ENCODE results near the gene VTCN1.

Gene VTCN1

DNA sequence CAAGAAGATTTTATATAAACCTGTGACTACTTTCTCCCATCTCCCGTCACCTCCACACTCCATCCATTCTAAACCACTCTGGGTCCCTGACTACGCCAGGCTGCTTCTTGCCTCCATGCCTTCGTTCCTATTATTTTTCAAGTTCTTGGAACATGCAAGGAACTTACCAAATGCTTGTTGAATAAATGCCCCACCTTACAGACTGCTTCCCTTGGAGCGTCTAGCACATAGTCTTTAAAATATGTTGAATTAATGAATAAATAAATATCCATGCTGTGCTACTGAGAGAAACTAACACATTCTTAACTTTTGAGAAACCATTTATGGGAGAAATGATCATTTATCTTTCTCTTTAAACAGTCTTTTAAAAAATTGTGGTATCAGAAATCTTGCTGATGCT is 27.6 kb downstream of the VTCN1 start:
- Histone ChIP-seq H3K36me3 (ENCODE audit: control insufficient read depth, insufficient read depth, low read length) (no peaks in the 10 kb centered on the region), H3K4me3 (ENCODE audit: insufficient read depth, low read depth, low read length) (no peak overlapping the region), H3K27me3 (ENCODE audit: control insufficient read depth, insufficient read depth, low read length, poor library complexity, severe bottlenecking) (no peaks in the 10 kb centered on the region), H3K27ac (ENCODE audit: insufficient read depth, low read depth, low read length, poor library complexity, severe bottlenecking) (no peak overlapping the region), H3K4me1 (ENCODE audit: control insufficient read depth, insufficient read depth, low read length) (peaks cover 27% of the 10 kb centered on the region), H3K9me3 (ENCODE audit: control insufficient read depth, low read length) (no peaks in the 10 kb centered on the region)
- 96% methylated on average over 3 of the region's 4 CpGs for WGBS, 2 experiments

DNA sequence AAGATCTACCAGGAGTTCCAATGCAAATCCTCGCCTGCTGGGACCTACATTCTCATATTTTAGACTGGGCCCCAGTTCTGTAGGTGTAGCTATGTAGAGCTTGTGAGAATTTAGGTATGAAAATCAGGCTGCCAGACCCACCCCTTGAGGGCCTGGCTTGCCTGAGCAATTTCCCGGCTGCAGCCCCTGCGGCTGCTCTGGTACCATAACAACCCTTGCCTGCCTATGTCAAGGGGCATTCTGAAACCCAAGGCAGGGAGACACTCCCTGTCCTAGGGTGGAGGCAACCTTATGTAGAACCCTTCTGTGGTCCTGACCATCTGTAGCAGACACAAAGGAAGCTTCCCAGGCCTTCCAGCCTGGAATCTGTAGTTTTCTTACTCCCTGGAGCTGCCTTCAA is 28.4 kb downstream of the VTCN1 start:
- Histone ChIP-seq H3K36me3 (ENCODE audit: control insufficient read depth, insufficient read depth, low read length) (no peaks in the 10 kb centered on the region), H3K27ac (ENCODE audit: insufficient read depth, low read depth, low read length, poor library complexity, severe bottlenecking) (no peak overlapping the region), H3K9me3 (ENCODE audit: control insufficient read depth, low read length) (no peaks in the 10 kb centered on the region), H3K27me3 (ENCODE audit: control insufficient read depth, insufficient read depth, low read length, poor library complexity, severe bottlenecking) (no peaks in the 10 kb centered on the region), H3K4me3 (ENCODE audit: insufficient read depth, low read depth, low read length) (no peak overlapping the region), H3K4me1 (ENCODE audit: control insufficient read depth, insufficient read depth, low read length) (peaks cover 27% of the 10 kb centered on the region)
- 94% methylated on average over 3 of the region's 3 CpGs for WGBS, 2 experiments

DNA sequence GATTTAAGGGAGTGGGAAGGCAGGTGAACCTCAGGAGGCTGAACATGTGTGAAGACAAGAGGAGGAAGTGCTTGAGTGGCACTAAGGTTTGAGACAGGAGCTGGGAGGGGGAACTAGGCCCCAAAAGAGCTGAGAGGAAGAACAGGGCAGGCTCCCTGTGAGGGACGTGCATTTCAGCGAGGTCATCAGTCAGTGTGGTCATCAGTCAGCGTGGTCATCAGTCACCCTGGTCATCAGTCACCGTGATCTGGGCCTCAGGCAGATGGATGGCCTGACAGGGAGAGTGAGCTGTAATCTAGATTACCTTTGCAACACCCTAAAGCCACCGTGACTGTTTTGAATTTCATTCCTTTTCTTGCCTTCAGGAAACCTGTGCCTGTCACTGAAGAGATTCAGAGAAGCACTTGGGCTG is 29.1 kb downstream of the VTCN1 start:
- Histone ChIP-seq H3K27me3 (ENCODE audit: control insufficient read depth, insufficient read depth, low read length, poor library complexity, severe bottlenecking) (no peaks in the 10 kb centered on the region), H3K4me3 (ENCODE audit: insufficient read depth, low read depth, low read length) (no peak overlapping the region), H3K36me3 (ENCODE audit: control insufficient read depth, insufficient read depth, low read length) (no peaks in the 10 kb centered on the region), H3K9me3 (ENCODE audit: control insufficient read depth, low read length) (no peaks in the 10 kb centered on the region), H3K4me1 (ENCODE audit: control insufficient read depth, insufficient read depth, low read length) (peaks cover 27% of the 10 kb centered on the region), H3K27ac (ENCODE audit: insufficient read depth, low read depth, low read length, poor library complexity, severe bottlenecking) (no peak overlapping the region)
- 77 to 78% methylated on average over 5 of the region's 5 CpGs for WGBS, 2 experiments

DNA sequence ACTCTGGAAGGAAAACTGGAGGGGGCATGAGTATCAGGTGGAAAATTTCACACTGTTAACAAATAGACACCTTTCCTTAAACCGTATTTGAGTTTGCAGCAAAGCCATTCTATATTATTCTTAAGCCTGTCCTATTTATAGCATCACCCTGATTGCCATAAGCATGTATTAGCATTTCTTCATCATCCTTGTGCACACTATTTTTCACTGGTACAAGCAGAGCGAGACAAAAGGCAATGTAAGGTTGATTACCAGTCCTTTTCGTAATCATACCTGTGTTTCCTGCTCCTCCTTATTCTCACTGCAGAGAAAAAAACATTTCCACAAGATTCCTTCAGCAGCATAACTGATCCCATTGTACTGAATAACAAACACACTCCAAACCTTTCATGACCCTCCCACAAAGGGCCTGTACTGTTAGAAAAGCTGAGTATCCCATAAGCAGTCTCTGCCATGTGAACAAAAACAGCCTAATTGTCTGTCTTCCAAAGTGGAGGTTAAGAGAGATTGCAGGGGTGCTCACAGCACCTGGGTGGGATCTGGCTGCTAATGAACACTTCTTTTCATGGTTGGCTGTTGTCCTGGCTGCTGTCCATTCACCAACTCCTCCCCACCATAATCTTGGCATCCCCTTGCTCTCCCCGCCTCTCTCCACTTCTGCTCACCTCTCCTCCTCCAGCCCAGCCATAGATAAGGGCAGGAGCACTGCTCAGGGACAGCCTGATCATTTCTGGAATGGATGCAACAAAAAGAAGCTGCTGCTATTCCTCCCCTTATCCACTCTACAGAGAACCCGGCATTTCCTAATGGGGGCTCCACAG is 30.4 kb downstream of the VTCN1 start:
- Histone ChIP-seq H3K4me1 (ENCODE audit: control insufficient read depth, insufficient read depth, low read length) (peaks cover 27% of the 10 kb centered on the region), H3K27me3 (ENCODE audit: control insufficient read depth, insufficient read depth, low read length, poor library complexity, severe bottlenecking) (no peaks in the 10 kb centered on the region), H3K9me3 (ENCODE audit: control insufficient read depth, low read length) (no peaks in the 10 kb centered on the region), H3K36me3 (ENCODE audit: control insufficient read depth, insufficient read depth, low read length) (no peaks in the 10 kb centered on the region), H3K27ac (ENCODE audit: insufficient read depth, low read depth, low read length, poor library complexity, severe bottlenecking) (no peak overlapping the region), H3K4me3 (ENCODE audit: insufficient read depth, low read depth, low read length) (no peak overlapping the region)
- 90 to 92% methylated on average over 5 of the region's 5 CpGs for WGBS, 2 experiments

DNA sequence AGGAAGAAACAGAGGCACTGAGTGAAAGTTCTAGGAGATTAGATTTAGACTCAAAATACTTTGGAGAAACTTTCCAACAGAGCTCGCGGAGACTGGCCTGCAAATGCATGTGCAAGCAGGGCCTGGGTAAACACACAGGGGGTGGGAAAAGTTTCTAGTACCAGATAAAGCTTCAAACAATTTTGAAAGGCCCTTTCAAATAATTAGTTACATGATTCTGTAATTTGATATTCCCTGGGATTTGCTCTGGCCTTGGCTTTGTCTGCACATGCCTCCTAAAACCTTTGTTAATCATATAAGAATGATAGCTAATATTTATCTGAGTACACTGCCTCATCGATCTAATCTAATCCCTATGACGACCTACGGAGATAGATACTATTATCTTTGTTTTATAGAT is 31.3 kb downstream of the VTCN1 start:
- no peaks in the 10 kb centered on the region for H3K36me3 ChIP-seq (ENCODE audit: control insufficient read depth, insufficient read depth, low read length)
- H3K27me3 ChIP-seq (ENCODE audit: control insufficient read depth, insufficient read depth, low read length, poor library complexity, severe bottlenecking) = no peaks in the 10 kb centered on the region
- H3K4me3 ChIP-seq (ENCODE audit: insufficient read depth, low read depth, low read length) = no peak overlapping the region
- H3K27ac ChIP-seq (ENCODE audit: insufficient read depth, low read depth, low read length, poor library complexity, severe bottlenecking) = peak overlapping the region; percentile 26
- no peaks in the 10 kb centered on the region for H3K9me3 ChIP-seq (ENCODE audit: control insufficient read depth, low read length)
- H3K4me1 ChIP-seq (ENCODE audit: control insufficient read depth, insufficient read depth, low read length) = peaks cover 27% of the 10 kb centered on the region
- WGBS, 2 experiments = 93 to 95% methylated on average over 4 to 5 of the region's 5 CpGs

DNA sequence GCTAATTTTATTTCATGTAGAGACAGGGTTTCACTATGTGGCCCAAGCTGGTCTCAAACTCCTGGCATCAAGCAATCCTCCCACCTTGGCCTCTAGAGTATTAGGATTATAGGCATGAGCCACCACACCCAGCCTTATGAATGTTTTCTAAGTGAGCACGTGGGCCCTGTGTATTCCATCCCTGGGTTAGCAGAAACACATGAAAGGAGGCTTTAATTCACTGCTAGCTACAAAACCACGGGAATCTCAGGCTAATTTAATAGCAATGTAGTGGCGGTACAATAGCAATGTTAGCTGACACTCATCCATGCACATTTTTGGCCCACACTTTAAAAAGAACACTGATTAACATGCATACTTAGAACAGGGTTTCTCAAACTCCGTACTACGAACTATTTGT is 32.0 kb downstream of the VTCN1 start:
- 92 to 95% methylated on average over 5 of the region's 5 CpGs for WGBS, 2 experiments
- no peaks in the 10 kb centered on the region for H3K9me3 ChIP-seq (ENCODE audit: control insufficient read depth, low read length)
- H3K4me3 ChIP-seq (ENCODE audit: insufficient read depth, low read depth, low read length) = no peak overlapping the region
- H3K27ac ChIP-seq (ENCODE audit: insufficient read depth, low read depth, low read length, poor library complexity, severe bottlenecking) = no peak overlapping the region
- H3K36me3 ChIP-seq (ENCODE audit: control insufficient read depth, insufficient read depth, low read length) = no peaks in the 10 kb centered on the region
- no peaks in the 10 kb centered on the region for H3K27me3 ChIP-seq (ENCODE audit: control insufficient read depth, insufficient read depth, low read length, poor library complexity, severe bottlenecking)
- peaks cover 27% of the 10 kb centered on the region for H3K4me1 ChIP-seq (ENCODE audit: control insufficient read depth, insufficient read depth, low read length)

DNA sequence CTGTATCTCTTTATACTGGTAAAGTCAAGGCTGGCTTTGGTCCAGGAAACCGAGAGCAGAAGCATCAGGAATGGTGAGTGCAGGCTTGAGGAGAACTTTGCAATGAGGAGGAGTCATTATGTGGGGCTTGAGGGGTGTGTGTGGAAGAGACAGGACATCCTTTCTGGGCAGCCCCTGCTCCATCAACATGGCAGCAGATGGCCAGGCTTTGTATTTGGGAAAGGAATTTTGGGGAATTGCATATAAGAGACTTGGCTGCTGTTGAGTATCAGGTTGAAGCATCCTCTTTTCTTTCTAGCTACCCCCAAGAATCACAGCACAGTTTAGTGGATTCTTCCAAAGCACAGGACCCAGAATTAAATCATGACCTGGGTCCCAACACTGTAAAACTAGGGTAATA is 33.4 kb downstream of the VTCN1 start:
- H3K4me1 ChIP-seq (ENCODE audit: control insufficient read depth, insufficient read depth, low read length) = peaks cover 27% of the 10 kb centered on the region
- H3K27ac ChIP-seq (ENCODE audit: insufficient read depth, low read depth, low read length, poor library complexity, severe bottlenecking) = no peak overlapping the region
- H3K27me3 ChIP-seq (ENCODE audit: control insufficient read depth, insufficient read depth, low read length, poor library complexity, severe bottlenecking) = no peaks in the 10 kb centered on the region
- H3K36me3 ChIP-seq (ENCODE audit: control insufficient read depth, insufficient read depth, low read length) = no peaks in the 10 kb centered on the region
- H3K4me3 ChIP-seq (ENCODE audit: insufficient read depth, low read depth, low read length) = no peak overlapping the region
- WGBS, 2 experiments = 87 to 93% methylated on average over 1 of the region's 1 CpG
- H3K9me3 ChIP-seq (ENCODE audit: control insufficient read depth, low read length) = no peaks in the 10 kb centered on the region

DNA sequence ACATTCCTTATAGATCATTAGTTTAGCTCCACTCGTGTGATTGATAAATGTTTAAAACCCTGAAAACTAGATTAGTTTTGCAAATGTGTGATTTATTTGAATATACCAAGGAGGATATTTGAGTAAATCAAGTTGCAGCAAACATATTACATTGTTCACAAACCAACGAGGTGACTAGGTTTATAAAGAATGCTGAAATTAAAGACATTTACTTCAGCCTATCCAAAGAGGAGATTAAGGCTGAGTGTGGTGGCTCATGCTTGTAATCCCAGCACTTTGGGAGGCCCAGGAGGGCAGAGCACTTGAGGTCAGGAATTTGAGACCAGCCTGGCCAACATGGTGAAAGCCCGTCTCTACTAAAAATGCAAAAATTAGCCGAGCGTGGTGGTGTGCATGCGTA is 34.1 kb downstream of the VTCN1 start:
- Histone ChIP-seq H3K27ac (ENCODE audit: insufficient read depth, low read depth, low read length, poor library complexity, severe bottlenecking) (no peak overlapping the region), H3K4me1 (ENCODE audit: control insufficient read depth, insufficient read depth, low read length) (peaks cover 32% of the 10 kb centered on the region), H3K27me3 (ENCODE audit: control insufficient read depth, insufficient read depth, low read length, poor library complexity, severe bottlenecking) (no peaks in the 10 kb centered on the region), H3K36me3 (ENCODE audit: control insufficient read depth, insufficient read depth, low read length) (no peaks in the 10 kb centered on the region), H3K9me3 (ENCODE audit: control insufficient read depth, low read length) (no peaks in the 10 kb centered on the region), H3K4me3 (ENCODE audit: insufficient read depth, low read depth, low read length) (no peak overlapping the region)
- WGBS, 2 experiments = 93 to 98% methylated on average over 5 of the region's 6 CpGs

DNA sequence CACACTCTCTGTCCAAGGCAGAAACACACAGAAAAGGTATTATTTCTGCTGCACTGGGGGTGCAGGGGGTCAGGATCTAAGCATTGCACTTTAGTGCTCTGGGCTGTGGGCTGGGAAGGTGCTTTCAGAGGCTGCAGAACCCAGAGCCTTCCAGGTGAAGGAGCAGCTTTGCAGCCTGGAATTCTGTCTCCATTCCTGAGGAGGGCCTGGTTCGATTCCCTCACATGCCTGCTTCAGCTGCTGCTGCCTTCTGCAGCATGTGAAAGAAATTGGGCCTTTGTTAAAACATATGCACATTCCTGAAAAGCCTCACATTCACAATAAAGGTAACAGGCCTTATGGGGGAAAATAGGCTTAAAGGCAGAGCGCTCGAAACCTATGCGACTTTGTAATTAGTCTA is 35.9 kb downstream of the VTCN1 start:
- Histone ChIP-seq H3K4me3 (ENCODE audit: insufficient read depth, low read depth, low read length) (no peak overlapping the region), H3K36me3 (ENCODE audit: control insufficient read depth, insufficient read depth, low read length) (no peaks in the 10 kb centered on the region), H3K9me3 (ENCODE audit: control insufficient read depth, low read length) (no peaks in the 10 kb centered on the region), H3K4me1 (ENCODE audit: control insufficient read depth, insufficient read depth, low read length) (peaks cover 25% of the 10 kb centered on the region), H3K27me3 (ENCODE audit: control insufficient read depth, insufficient read depth, low read length, poor library complexity, severe bottlenecking) (no peaks in the 10 kb centered on the region), H3K27ac (ENCODE audit: insufficient read depth, low read depth, low read length, poor library complexity, severe bottlenecking) (no peak overlapping the region)
- 77 to 89% methylated on average over 4 of the region's 4 CpGs for WGBS, 2 experiments

DNA sequence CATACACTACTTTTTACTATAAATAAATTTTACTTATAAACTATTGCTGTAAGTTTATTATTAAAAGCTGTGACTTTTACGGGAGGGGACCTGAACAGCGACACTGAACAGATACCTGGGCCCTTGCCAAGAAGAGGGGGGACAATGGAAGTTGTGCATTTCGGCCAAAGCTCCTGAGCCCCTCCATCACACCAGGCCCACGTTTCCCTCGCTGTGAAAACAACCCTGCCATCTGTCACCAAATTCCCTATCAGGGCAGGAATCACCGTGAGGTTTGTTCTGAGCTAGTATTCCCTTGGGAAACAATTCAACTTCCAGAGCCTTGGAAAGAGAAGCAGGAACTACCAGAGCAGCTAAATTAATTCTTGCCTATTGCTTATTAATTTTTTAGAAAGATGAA is 37.0 kb downstream of the VTCN1 start:
- Histone ChIP-seq H3K27me3 (ENCODE audit: control insufficient read depth, insufficient read depth, low read length, poor library complexity, severe bottlenecking) (no peaks in the 10 kb centered on the region), H3K36me3 (ENCODE audit: control insufficient read depth, insufficient read depth, low read length) (no peaks in the 10 kb centered on the region), H3K9me3 (ENCODE audit: control insufficient read depth, low read length) (no peaks in the 10 kb centered on the region), H3K4me3 (ENCODE audit: insufficient read depth, low read depth, low read length) (no peak overlapping the region), H3K27ac (ENCODE audit: insufficient read depth, low read depth, low read length, poor library complexity, severe bottlenecking) (no peak overlapping the region), H3K4me1 (ENCODE audit: control insufficient read depth, insufficient read depth, low read length) (peaks cover 14% of the 10 kb centered on the region)
- 93 to 96% methylated on average over 6 of the region's 6 CpGs for WGBS, 2 experiments
